Measurements from ENCODE around the gene MRPS16. TPM values are rescaled to one million over a fixed set of nuclear protein-coding genes. Genes with fewer than 3 reads are reported as not detected.

MRPS16 gene
- total and polyA plus RNA-seq, 9 of the 15 experiments (the other 6 are each of a cell fraction or from before 2014, with no cell fraction given): 65.0 to 239 (median 146) TPM

- TF ChIP-seq, protein P1, sequence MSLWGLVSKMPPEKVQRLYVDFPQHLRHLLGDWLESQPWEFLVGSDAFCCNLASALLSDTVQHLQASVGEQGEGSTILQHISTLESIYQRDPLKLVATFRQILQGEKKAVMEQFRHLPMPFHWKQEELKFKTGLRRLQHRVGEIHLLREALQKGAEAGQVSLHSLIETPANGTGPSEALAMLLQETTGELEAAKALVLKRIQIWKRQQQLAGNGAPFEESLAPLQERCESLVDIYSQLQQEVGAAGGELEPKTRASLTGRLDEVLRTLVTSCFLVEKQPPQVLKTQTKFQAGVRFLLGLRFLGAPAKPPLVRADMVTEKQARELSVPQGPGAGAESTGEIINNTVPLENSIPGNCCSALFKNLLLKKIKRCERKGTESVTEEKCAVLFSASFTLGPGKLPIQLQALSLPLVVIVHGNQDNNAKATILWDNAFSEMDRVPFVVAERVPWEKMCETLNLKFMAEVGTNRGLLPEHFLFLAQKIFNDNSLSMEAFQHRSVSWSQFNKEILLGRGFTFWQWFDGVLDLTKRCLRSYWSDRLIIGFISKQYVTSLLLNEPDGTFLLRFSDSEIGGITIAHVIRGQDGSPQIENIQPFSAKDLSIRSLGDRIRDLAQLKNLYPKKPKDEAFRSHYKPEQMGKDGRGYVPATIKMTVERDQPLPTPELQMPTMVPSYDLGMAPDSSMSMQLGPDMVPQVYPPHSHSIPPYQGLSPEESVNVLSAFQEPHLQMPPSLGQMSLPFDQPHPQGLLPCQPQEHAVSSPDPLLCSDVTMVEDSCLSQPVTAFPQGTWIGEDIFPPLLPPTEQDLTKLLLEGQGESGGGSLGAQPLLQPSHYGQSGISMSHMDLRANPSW (CRISPR knock-in tag; IDR thresholded peaks at IDR 0.05): no peak
- peak; percentile 57; the same call in 1 of the 2 replicates for TF ChIP-seq KAT7 (CRISPR knock-in tag; IDR thresholded peaks at IDR 0.05; ENCODE audit: borderline replicate concordance)
- TF ChIP-seq ELF2 (CRISPR knock-in tag; IDR thresholded peaks at IDR 0.05): no peak
- TF ChIP-seq NCOR1 (IDR thresholded peaks at IDR 0.05): 0 out of 2 replicates have a peak, but pooled peaks have one; percentile 2
- TF ChIP-seq XRCC5 (IDR thresholded peaks at IDR 0.05; ENCODE audit: low read depth, low read length): 0 out of 2 replicates have a peak, but pooled peaks have one; percentile 27
- no peak for TF ChIP-seq TAL1 (IDR thresholded peaks at IDR 0.05)
- TF ChIP-seq ZNF707 (CRISPR knock-in tag; conservative IDR thresholded peaks at IDR 0.05): 0 out of 2 replicates have a peak, but pooled peaks have one; percentile 8
- no peak for TF ChIP-seq ZNF3 (CRISPR knock-in tag; IDR thresholded peaks at IDR 0.05)
- TF ChIP-seq, protein P2, sequence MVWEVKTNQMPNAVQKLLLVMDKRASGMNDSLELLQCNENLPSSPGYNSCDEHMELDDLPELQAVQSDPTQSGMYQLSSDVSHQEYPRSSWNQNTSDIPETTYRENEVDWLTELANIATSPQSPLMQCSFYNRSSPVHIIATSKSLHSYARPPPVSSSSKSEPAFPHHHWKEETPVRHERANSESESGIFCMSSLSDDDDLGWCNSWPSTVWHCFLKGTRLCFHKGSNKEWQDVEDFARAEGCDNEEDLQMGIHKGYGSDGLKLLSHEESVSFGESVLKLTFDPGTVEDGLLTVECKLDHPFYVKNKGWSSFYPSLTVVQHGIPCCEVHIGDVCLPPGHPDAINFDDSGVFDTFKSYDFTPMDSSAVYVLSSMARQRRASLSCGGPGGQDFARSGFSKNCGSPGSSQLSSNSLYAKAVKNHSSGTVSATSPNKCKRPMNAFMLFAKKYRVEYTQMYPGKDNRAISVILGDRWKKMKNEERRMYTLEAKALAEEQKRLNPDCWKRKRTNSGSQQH (CRISPR knock-in tag; IDR thresholded peaks at IDR 0.05): no peak
- TF ChIP-seq, protein P3, sequence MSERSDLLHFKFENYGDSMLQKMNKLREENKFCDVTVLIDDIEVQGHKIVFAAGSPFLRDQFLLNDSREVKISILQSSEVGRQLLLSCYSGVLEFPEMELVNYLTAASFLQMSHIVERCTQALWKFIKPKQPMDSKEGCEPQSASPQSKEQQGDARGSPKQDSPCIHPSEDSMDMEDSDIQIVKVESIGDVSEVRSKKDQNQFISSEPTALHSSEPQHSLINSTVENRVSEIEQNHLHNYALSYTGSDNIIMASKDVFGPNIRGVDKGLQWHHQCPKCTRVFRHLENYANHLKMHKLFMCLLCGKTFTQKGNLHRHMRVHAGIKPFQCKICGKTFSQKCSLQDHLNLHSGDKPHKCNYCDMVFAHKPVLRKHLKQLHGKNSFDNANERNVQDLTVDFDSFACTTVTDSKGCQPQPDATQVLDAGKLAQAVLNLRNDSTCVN (CRISPR knock-in tag; IDR thresholded peaks at IDR 0.05): no peak
- TF ChIP-seq, protein P4, sequence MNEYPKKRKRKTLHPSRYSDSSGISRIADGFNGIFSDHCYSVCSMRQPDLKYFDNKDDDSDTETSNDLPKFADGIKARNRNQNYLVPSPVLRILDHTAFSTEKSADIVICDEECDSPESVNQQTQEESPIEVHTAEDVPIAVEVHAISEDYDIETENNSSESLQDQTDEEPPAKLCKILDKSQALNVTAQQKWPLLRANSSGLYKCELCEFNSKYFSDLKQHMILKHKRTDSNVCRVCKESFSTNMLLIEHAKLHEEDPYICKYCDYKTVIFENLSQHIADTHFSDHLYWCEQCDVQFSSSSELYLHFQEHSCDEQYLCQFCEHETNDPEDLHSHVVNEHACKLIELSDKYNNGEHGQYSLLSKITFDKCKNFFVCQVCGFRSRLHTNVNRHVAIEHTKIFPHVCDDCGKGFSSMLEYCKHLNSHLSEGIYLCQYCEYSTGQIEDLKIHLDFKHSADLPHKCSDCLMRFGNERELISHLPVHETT (CRISPR knock-in tag; conservative IDR thresholded peaks at IDR 0.05 in 1 of 2, IDR thresholded peaks at IDR 0.05 in 1 of 2): no peak
- peak; percentile 31 for TF ChIP-seq WHSC1 (IDR thresholded peaks at IDR 0.05; ENCODE audit: low read length)
- no peak for TF ChIP-seq BCLAF1 (IDR thresholded peaks at IDR 0.05; ENCODE audit: borderline replicate concordance in 1 of 2, control insufficient read depth in 1 of 2, low read depth in 2 of 2, low read length in 1 of 2)
- no peak for TF ChIP-seq ZNF511 (CRISPR knock-in tag; IDR thresholded peaks at IDR 0.05)
- 0 out of 2 replicates have a peak, but pooled peaks have one; percentile 6 for TF ChIP-seq ZSCAN32 (CRISPR knock-in tag; IDR thresholded peaks at IDR 0.05)
Measured at GRCh38 chr10:73251683-73252444, 580 bp downstream of the MRPS16 start (continued).
